GM04504 (cell line): Measurements from ENCODE around the gene RABL6.
"Not testable (repeated sequence)": the region's sequence is repeated elsewhere in the genome, so short reads cannot be mapped to it uniquely, and the experiment has no call there.

Source experiments
- DNase-seq: peaks from one replicate; pipeline ENCODE4 v3.0.0-alpha.2; 2012; ENCODE audit warnings: low read depth

Gene RABL6

GRCh38 chr9:136835932-136836904 lies 28.5 kb downstream of the RABL6 start:
- DNase-seq: no peak

GRCh38 chr9:136837146-136837855 lies 29.6 kb downstream of the RABL6 start:
- DNase-seq: no peak

GRCh38 chr9:136837856-136838277 lies 30.1 kb downstream of the RABL6 start:
- not testable (repeated sequence) for DNase-seq

- DNase-seq: no peak
These were observed 30.8 kb downstream of the RABL6 start for GRCh38 chr9:136838314-136839228.

GRCh38 chr9:136839229-136840139 lies 31.7 kb downstream of the RABL6 start:
- no peak for DNase-seq

GRCh38 chr9:136840140-136840876 lies 32.6 kb downstream of the RABL6 start:
- no peak for DNase-seq

GRCh38 chr9:136840877-136841645 lies 33.3 kb downstream of the RABL6 start:
- no peak for DNase-seq

GRCh38 chr9:136841646-136842379 lies 34.1 kb downstream of the RABL6 start:
- not testable (repeated sequence) for DNase-seq

- DNase-seq: peak; percentile 36
These were observed 34.7 kb downstream of the RABL6 start, which contains the start of gene AJM1 for GRCh38 chr9:136842380-136842948. Gene AJM1 (plus strand): TSS chr9:136842478. CDS start chr9:136844415, 1,937 bp downstream.

- not testable (repeated sequence) for DNase-seq
These were observed 35.5 kb downstream of the RABL6 start for GRCh38 chr9:136843159-136843800.

- DNase-seq: not testable (repeated sequence)
These were observed 36.3 kb downstream of the RABL6 start for GRCh38 chr9:136843801-136844740.

- no peak for DNase-seq
These were observed 37.2 kb downstream of the RABL6 start for GRCh38 chr9:136844761-136845464.

- no peak for DNase-seq
These were observed 37.9 kb downstream of the RABL6 start for GRCh38 chr9:136845465-136846260.

- no peak for DNase-seq
These were observed 38.8 kb downstream of the RABL6 start for GRCh38 chr9:136846376-136847087.
